HepG2 (cell line): ENCODE results near the gene IP6K3. TPM values are rescaled to one million over a fixed set of nuclear protein-coding genes. Genes with fewer than 3 reads are reported as not detected.

ENCODE experiments used
- CBFB ChIP-seq: sonication (generic); formaldehyde crosslinking; IDR thresholded peaks from 2 replicates; pipeline ENCODE4 v1.4.0; 2020; ENCODE audit warnings: missing genetic modification reagents
- HOXA5 ChIP-seq: sonication (generic); formaldehyde crosslinking; IDR thresholded peaks from 2 replicates; pipeline ENCODE4 v1.4.0; 2020; ENCODE audit warnings: missing genetic modification reagents
- NFKB2 ChIP-seq: sonication (generic); formaldehyde crosslinking; IDR thresholded peaks from 2 replicates; pipeline ENCODE4 v1.4.0; 2020; ENCODE audit warnings: missing genetic modification reagents, borderline replicate concordance
- NONO ChIP-seq, 2 experiments: fragments of 450-650 bp in 1 of 2; sonication (generic) in 1 of 2; formaldehyde crosslinking in 1 of 2; IDR thresholded peaks in 1 of 2; conservative IDR thresholded peaks in 1 of 2; 2 replicates each; pipeline versions ENCODE4 v1.6.1 to v1.8.0; 2017 to 2022; ENCODE audit warnings: mild to moderate bottlenecking in 1 of 2, missing genetic modification reagents in 1 of 2, moderate library complexity in 1 of 2
- PITX1 ChIP-seq: sonication (generic); formaldehyde crosslinking; IDR thresholded peaks from 2 replicates; pipeline ENCODE4 v1.5.1; 2020; ENCODE audit warnings: mild to moderate bottlenecking, missing genetic modification reagents
- RELA ChIP-seq: sonication (generic); formaldehyde crosslinking; IDR thresholded peaks from 2 replicates; pipeline ENCODE4 v1.4.0; 2020; ENCODE audit warnings: missing genetic modification reagents
- SOX13 ChIP-seq, 3 experiments: fragments of 450-650 bp in 1 of 3; sonication (generic) in 1 of 3; formaldehyde crosslinking in 1 of 3; IDR thresholded peaks in 2 of 3; conservative IDR thresholded peaks in 1 of 3; 2 replicates each; pipeline versions ENCODE4 v1.5.0 to v1.6.1; 2016 to 2020; ENCODE audit warnings: antibody characterized with exemption in 1 of 3, mild to moderate bottlenecking in 1 of 3, missing compliant biosample characterization in 1 of 3, missing genetic modification reagents in 1 of 3, moderate library complexity in 1 of 3
- SPEN ChIP-seq: sonication (generic); formaldehyde crosslinking; IDR thresholded peaks from 2 replicates; pipeline ENCODE4 v1.5.1; 2020; ENCODE audit warnings: low read depth, mild to moderate bottlenecking, missing genetic modification reagents
- XRCC5 ChIP-seq: fragments of 200-400 bp; formaldehyde crosslinking; optimal IDR thresholded peaks from 2 replicates; pipeline ENCODE3; 2017; ENCODE audit warnings: mild to moderate bottlenecking, low read length
- ZBTB7A ChIP-seq: sonication (generic); formaldehyde crosslinking; IDR thresholded peaks from 2 replicates; pipeline ENCODE4 v1.8.0; 2022; ENCODE audit warnings: mild to moderate bottlenecking, missing genetic modification reagents
- ZKSCAN8 ChIP-seq: IDR thresholded peaks from 2 replicates; pipeline ENCODE4 v1.6.1; 2016; ENCODE audit warnings: borderline replicate concordance, missing genetic modification reagents, missing compliant biosample characterization
- ZNF20 ChIP-seq: sonication (generic); formaldehyde crosslinking; IDR thresholded peaks from 2 replicates; pipeline ENCODE4 v1.4.0; 2020; ENCODE audit warnings: mild to moderate bottlenecking, moderate library complexity, missing genetic modification reagents
- ZNF660 ChIP-seq: sonication (generic); formaldehyde crosslinking; IDR thresholded peaks from 2 replicates; pipeline ENCODE4 v1.5.1; 2020; ENCODE audit warnings: mild to moderate bottlenecking, low read depth, missing genetic modification reagents, borderline replicate concordance
- polyA plus RNA-seq, 8 experiments: library from polyadenylated mRNA; depleted of rRNA in 3 of 8; stranded (reverse) in 7 of 8; unstranded in 1 of 8; fragments of >200 nt; fragmentation: Illumina TruSeq in 4 of 8; extraction: Trizol in 4 of 8; gene quantifications; 2 replicates each; pipeline versions ENCODE4 v1.2.1 to v1.2.3, GENCODE V29; 2011 to 2016; ENCODE audit warnings: low read depth in 4 of 8, missing spikeins in 1 of 8, mixed read lengths in 1 of 8; ENCODE audit not compliant: insufficient read depth in 1 of 8
- total RNA-seq, 5 experiments: library from RNA; depleted of rRNA; stranded (reverse); fragments of >200 nt; fragmentation: Illumina TruSeq; extraction: Trizol; gene quantifications; 2 replicates each; pipeline ENCODE4 v1.2.3, GENCODE V29; 2016; ENCODE audit warnings: low read depth in 1 of 5
- TF ChIP-seq, protein P1 (sequence below): sonication (generic); formaldehyde crosslinking; conservative IDR thresholded peaks from 2 replicates; pipeline ENCODE4 v1.5.0; 2020; ENCODE audit warnings: missing genetic modification reagents
- TF ChIP-seq, protein P2 (sequence below): sonication (generic); formaldehyde crosslinking; IDR thresholded peaks from 2 replicates; pipeline ENCODE4 v1.5.0; 2020; ENCODE audit warnings: mild to moderate bottlenecking, missing genetic modification reagents, borderline replicate concordance
- TF ChIP-seq, protein P3 (sequence below): sonication (generic); formaldehyde crosslinking; IDR thresholded peaks from 2 replicates; pipeline ENCODE4 v1.5.1; 2020; ENCODE audit warnings: mild to moderate bottlenecking, missing genetic modification reagents
- TF ChIP-seq, protein P4 (sequence below): sonication (generic); formaldehyde crosslinking; IDR thresholded peaks from 2 replicates; pipeline ENCODE4 v1.5.0; 2020; ENCODE audit warnings: missing genetic modification reagents

The IP6K3 gene
- total and polyA plus RNA-seq, 2 of the 13 experiments (the other 11 are each of a cell fraction or from before 2014, with no cell fraction given): 0.11 to 0.18 TPM

DNA sequence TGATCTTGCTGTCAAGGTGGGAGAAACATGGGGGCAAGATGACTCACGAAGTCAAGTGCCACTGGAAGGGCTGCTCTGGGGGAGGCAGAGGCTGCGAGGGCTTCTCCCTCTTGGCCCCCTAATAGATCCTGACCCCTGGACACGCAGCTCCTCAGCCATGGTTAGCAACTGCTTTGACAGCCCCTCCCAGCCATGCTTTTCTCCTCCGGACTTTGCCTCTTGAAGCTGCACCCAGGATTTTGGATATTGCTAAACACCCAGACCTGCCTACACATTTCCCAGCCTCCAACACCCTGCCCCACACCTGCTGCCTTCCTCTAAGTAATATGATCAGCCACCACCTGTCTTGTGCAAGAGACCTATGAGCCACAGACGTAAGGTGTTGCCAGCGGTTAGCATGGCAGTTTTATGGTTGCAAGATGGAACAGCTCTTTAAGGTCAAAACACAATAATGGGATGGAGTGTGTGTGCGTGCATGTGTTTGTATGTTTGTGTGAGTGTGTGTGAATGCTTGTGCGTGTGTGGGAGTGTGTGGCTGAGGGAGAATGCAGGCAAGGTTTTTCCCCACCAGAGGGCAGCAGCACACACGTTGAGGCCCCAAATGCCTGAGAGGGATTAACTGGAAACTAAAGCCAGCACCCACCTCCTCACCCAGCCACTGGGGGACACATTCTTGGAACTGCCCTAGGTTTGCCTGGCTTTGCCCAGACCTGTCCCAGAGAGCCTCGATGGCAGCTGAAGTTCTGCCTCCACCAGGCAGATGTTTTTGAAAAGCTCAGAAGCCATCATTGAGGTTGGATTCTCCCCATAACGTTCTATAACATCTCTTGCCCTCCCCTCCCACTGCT lies 2.5 kb downstream of the IP6K3 start (continued):
- TF ChIP-seq, protein P1, sequence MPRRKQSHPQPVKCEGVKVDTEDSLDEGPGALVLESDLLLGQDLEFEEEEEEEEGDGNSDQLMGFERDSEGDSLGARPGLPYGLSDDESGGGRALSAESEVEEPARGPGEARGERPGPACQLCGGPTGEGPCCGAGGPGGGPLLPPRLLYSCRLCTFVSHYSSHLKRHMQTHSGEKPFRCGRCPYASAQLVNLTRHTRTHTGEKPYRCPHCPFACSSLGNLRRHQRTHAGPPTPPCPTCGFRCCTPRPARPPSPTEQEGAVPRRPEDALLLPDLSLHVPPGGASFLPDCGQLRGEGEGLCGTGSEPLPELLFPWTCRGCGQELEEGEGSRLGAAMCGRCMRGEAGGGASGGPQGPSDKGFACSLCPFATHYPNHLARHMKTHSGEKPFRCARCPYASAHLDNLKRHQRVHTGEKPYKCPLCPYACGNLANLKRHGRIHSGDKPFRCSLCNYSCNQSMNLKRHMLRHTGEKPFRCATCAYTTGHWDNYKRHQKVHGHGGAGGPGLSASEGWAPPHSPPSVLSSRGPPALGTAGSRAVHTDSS (CRISPR knock-in tag): no peak
- TF ChIP-seq, protein P2, sequence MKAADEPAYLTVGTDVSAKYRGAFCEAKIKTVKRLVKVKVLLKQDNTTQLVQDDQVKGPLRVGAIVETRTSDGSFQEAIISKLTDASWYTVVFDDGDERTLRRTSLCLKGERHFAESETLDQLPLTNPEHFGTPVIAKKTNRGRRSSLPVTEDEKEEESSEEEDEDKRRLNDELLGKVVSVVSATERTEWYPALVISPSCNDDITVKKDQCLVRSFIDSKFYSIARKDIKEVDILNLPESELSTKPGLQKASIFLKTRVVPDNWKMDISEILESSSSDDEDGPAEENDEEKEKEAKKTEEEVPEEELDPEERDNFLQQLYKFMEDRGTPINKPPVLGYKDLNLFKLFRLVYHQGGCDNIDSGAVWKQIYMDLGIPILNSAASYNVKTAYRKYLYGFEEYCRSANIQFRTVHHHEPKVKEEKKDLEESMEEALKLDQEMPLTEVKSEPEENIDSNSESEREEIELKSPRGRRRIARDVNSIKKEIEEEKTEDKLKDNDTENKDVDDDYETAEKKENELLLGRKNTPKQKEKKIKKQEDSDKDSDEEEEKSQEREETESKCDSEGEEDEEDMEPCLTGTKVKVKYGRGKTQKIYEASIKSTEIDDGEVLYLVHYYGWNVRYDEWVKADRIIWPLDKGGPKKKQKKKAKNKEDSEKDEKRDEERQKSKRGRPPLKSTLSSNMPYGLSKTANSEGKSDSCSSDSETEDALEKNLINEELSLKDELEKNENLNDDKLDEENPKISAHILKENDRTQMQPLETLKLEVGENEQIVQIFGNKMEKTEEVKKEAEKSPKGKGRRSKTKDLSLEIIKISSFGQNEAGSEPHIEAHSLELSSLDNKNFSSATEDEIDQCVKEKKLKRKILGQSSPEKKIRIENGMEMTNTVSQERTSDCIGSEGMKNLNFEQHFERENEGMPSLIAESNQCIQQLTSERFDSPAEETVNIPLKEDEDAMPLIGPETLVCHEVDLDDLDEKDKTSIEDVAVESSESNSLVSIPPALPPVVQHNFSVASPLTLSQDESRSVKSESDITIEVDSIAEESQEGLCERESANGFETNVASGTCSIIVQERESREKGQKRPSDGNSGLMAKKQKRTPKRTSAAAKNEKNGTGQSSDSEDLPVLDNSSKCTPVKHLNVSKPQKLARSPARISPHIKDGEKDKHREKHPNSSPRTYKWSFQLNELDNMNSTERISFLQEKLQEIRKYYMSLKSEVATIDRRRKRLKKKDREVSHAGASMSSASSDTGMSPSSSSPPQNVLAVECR (CRISPR knock-in tag): no peak; the same call in 1 of the 2 replicates
- TF ChIP-seq ZBTB7A (CRISPR knock-in tag) (no peak), ZKSCAN8 (CRISPR knock-in tag) (0 out of 2 replicates have a peak, but pooled peaks have one; percentile 29), ZNF660 (CRISPR knock-in tag) (no peak), SPEN (CRISPR knock-in tag) (peak; percentile 13; the same call in 1 of the 2 replicates), ZNF20 (CRISPR knock-in tag) (no peak), PITX1 (CRISPR knock-in tag) (peak; percentile 99), RELA (CRISPR knock-in tag) (peak; percentile 67; the same call in 1 of the 2 replicates), NONO (IDR thresholded peaks at IDR 0.05) (no peak), NONO (CRISPR knock-in tag; conservative IDR thresholded peaks at IDR 0.05) (no peak), NFKB2 (no peak), XRCC5 (peak; percentile 91), HOXA5 (no peak), CBFB (0 out of 2 replicates have a peak, but pooled peaks have one; percentile 49), SOX13 (IDR thresholded peaks at IDR 0.05) (no peak), SOX13 (CRISPR knock-in tag; conservative IDR thresholded peaks at IDR 0.05 in 1 of 2, IDR thresholded peaks at IDR 0.05 in 1 of 2) (peak in 1 of 2 experiments; percentile 32; a peak in 1 of 4 replicates)
- TF ChIP-seq, protein P3, sequence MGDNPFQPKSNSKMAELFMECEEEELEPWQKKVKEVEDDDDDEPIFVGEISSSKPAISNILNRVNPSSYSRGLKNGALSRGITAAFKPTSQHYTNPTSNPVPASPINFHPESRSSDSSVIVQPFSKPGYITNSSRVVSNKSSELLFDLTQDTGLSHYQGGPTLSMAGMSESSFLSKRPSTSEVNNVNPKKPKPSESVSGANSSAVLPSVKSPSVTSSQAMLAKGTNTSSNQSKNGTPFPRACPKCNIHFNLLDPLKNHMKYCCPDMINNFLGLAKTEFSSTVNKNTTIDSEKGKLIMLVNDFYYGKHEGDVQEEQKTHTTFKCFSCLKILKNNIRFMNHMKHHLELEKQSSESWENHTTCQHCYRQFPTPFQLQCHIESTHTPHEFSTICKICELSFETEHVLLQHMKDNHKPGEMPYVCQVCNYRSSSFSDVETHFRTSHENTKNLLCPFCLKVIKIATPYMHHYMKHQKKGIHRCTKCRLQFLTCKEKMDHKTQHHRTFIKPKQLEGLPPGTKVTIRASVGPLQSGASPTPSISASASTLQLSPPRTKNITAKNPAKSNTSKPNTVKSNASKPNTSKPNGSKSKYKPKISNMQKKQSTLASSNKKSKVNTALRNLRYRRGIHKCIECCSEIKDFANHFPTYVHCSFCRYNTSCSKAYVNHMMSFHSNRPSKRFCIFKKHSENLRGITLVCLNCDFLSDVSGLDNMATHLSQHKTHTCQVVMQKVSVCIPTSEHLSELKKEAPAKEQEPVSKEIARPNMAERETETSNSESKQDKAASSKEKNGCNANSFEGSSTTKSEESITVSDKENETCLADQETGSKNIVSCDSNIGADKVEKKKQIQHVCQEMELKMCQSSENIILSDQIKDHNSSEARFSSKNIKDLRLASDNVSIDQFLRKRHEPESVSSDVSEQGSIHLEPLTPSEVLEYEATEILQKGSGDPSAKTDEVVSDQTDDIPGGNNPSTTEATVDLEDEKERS (CRISPR knock-in tag): 0 out of 2 replicates have a peak, but pooled peaks have one; percentile 55
- TF ChIP-seq, protein P4, sequence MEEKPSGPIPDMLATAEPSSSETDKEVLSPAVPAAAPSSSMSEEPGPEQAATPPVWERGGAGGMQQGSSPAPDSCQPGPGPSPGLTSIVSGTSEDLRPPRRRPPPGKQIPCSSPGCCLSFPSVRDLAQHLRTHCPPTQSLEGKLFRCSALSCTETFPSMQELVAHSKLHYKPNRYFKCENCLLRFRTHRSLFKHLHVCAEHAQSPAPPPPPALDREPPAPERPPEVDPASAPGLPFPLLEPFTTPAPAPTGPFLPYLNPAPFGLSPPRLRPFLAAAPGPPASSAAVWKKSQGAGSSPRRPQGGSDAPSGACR (CRISPR knock-in tag): no peak
